Hepatocyte (in vitro differentiated cells): ENCODE measurements around the gene SRPK1.

ENCODE experiments used
- CTCF ChIP-seq: fragments of 200-600 bp; sonication (generic); IDR thresholded peaks from 2 replicates; pipeline ENCODE4 v1.5.1; 2016; ENCODE audit warnings: antibody characterized with exemption, mild to moderate bottlenecking; ENCODE audit not compliant: poor library complexity
- EZH2 ChIP-seq: fragments of 200-600 bp; sonication (generic); IDR thresholded peaks from 2 replicates; pipeline ENCODE4 v1.6.1; 2016; ENCODE audit warnings: antibody characterized with exemption, mild to moderate bottlenecking, borderline replicate concordance

- TF ChIP-seq CTCF: no peak
- no peak for TF ChIP-seq EZH2
Observed at GRCh38 chr6:35903679-35904078, 17.2 kb downstream of the SRPK1 start.
